ENCODE measurements around the gene CST3.

Gene CST3

DNA sequence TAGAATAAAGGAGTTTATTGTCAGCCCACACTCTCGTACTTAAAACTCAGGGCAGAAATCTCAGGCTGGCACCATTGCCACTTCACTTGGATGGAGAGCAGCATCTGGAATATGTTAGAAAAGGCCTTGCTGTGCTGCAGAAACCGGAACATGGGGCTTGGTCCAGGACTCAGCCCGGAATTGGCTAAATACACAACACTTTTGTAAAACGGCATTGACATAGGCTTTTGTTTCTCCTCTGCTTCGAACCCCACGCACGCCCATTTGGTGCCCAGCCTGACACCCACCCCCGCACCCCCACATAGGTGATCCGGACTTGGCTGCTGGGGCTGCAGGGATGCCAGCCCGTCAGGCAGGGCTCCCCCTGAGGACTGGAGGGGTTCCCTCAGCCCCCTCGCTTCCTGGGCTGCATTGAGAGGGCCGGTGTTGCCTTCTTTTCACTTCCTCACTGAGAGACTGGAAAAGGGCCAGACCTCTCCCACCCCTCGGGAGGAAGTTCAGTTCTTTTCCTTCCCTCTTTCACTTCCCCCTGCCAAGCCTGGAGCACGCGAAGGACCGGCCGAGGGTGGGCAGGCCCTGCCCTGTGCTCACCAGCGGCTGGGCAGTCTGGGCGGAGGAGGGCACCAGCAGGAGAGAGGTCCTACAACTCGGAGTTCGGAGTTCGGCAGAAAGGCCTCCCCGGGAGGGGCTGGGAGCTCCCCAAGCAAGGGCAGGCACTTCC, 17.9 kb upstream of the CST3 start:
- H3K9me3 Mint-ChIP-seq (ENCODE audit: low read depth) = no peaks in the 10 kb centered on the region
- no peak overlapping the region for H3K27ac Mint-ChIP-seq
- H3K27me3 Mint-ChIP-seq = peaks cover 2% of the 10 kb centered on the region
- H3K36me3 Mint-ChIP-seq = no peaks in the 10 kb centered on the region
- no peak overlapping the region for H3K4me3 Mint-ChIP-seq
- no peaks in the 10 kb centered on the region for H3K4me1 Mint-ChIP-seq (ENCODE audit: low read depth)

- H3K4me1 Mint-ChIP-seq (ENCODE audit: low read depth) = no peaks in the 10 kb centered on the region
- H3K4me3 Mint-ChIP-seq = no peak overlapping the region
- no peak overlapping the region for H3K27ac Mint-ChIP-seq
- H3K27me3 Mint-ChIP-seq = peaks cover 2% of the 10 kb centered on the region
- no peaks in the 10 kb centered on the region for H3K36me3 Mint-ChIP-seq
- H3K9me3 Mint-ChIP-seq (ENCODE audit: low read depth) = no peaks in the 10 kb centered on the region
Measured at GRCh38 chr20:23654717-23655116, 17.0 kb upstream of the CST3 start.

DNA sequence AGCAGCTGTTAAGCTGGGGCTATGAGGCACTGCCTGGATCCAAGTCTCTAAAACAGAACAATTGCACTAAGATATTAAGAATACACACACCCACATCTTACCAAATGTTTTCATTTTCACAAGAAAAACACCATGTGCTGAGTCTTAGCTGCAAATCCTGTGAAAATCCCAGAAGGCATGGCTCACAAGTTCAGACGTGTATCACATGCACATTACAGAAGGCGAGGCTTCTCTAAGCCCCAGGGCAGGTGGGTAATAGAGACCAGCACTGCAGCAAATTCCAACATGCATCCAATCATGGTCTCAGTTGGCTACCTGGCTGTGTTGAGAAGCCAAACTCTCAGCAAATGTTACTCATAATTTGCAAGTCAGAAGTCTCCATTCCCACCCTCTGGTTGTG, 16.2 kb upstream of the CST3 start:
- no peaks in the 10 kb centered on the region for H3K4me1 Mint-ChIP-seq (ENCODE audit: low read depth)
- no peak overlapping the region for H3K27ac Mint-ChIP-seq
- peaks cover 2% of the 10 kb centered on the region for H3K27me3 Mint-ChIP-seq

GRCh38 chr20:23653400-23653938, 15.7 kb upstream of the CST3 start:
- no peaks in the 10 kb centered on the region for H3K36me3 Mint-ChIP-seq
- no peak overlapping the region for H3K27ac Mint-ChIP-seq
- H3K4me3 Mint-ChIP-seq = no peak overlapping the region
- H3K27me3 Mint-ChIP-seq = peaks cover 2% of the 10 kb centered on the region
- H3K4me1 Mint-ChIP-seq (ENCODE audit: low read depth) = no peaks in the 10 kb centered on the region
- H3K9me3 Mint-ChIP-seq (ENCODE audit: low read depth) = no peaks in the 10 kb centered on the region

More for the DNA sequence above, 16.2 kb upstream of the CST3 start:
- no peaks in the 10 kb centered on the region for H3K9me3 Mint-ChIP-seq (ENCODE audit: low read depth)
- no peak overlapping the region for H3K4me3 Mint-ChIP-seq
- H3K36me3 Mint-ChIP-seq = no peaks in the 10 kb centered on the region

- Mint-ChIP-seq H3K9me3 (ENCODE audit: low read depth) (no peaks in the 10 kb centered on the region), H3K27me3 (peaks cover 2% of the 10 kb centered on the region), H3K4me1 (ENCODE audit: low read depth) (no peaks in the 10 kb centered on the region), H3K27ac (no peak overlapping the region), H3K36me3 (no peaks in the 10 kb centered on the region), H3K4me3 (no peak overlapping the region)
Measured at GRCh38 chr20:23652926-23653325, 15.2 kb upstream of the CST3 start.

- Mint-ChIP-seq H3K9me3 (ENCODE audit: low read depth) (no peaks in the 10 kb centered on the region), H3K27me3 (peaks cover 2% of the 10 kb centered on the region), H3K27ac (no peak overlapping the region), H3K4me3 (no peak overlapping the region), H3K36me3 (no peaks in the 10 kb centered on the region), H3K4me1 (ENCODE audit: low read depth) (no peaks in the 10 kb centered on the region)
Measured at GRCh38 chr20:23652371-23652770, 14.6 kb upstream of the CST3 start.

DNA sequence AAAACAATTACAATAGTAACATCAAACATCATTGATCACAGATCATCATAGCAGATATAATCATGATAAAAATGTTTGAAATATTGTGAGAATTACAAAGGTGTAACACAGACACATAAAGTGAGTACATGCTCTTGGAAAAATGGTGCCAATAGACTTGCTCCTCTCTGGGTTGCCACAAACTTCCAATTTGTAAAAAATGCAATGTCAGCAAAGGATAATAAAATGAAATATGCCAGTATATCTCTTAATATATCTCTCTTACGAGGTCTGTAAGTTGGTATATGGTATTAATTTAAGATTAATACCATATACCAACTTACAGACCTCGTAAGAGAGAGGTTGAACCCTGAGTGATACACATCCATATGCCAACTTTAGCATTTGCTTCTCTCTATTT, 13.4 kb upstream of the CST3 start:
- peaks cover 2% of the 10 kb centered on the region for H3K27me3 Mint-ChIP-seq
- no peaks in the 10 kb centered on the region for H3K9me3 Mint-ChIP-seq (ENCODE audit: low read depth)
- H3K4me1 Mint-ChIP-seq (ENCODE audit: low read depth) = no peaks in the 10 kb centered on the region
- H3K27ac Mint-ChIP-seq = no peak overlapping the region
- H3K36me3 Mint-ChIP-seq = no peaks in the 10 kb centered on the region
- no peak overlapping the region for H3K4me3 Mint-ChIP-seq

DNA sequence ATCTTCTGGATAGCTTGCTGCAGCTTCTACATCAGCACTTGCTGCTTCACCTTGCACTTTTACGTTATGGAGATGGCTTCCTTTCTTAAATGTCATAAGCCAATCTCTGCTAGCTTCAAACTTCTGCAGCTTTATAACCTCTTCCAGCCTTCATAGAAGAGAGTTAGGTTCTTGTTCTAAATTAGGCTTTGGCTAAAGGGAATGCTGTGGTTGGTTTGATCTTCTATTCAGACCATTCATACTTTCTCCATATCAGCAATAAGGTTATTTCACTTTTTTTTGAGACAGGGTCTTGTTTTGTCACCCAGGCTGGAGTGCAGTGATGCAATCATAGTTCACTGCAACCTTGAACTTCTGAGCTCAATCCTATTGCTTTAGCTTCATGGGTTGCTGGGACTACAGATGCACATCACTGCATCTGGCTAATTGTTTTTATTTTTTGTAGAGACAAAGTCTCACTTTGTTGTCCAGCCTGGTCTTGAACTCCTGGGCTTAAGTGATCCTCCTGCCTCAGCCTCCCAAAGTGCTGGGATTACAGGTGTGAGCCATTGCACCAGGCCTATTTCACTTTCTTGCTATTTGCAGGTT, 12.2 kb upstream of the CST3 start:
- H3K27ac Mint-ChIP-seq = no peak overlapping the region

GRCh38 chr20:23649242-23649641, 11.5 kb upstream of the CST3 start:
- no peak overlapping the region for H3K4me3 Mint-ChIP-seq
- no peaks in the 10 kb centered on the region for H3K36me3 Mint-ChIP-seq
- H3K4me1 Mint-ChIP-seq (ENCODE audit: low read depth) = no peaks in the 10 kb centered on the region
- H3K27ac Mint-ChIP-seq = no peak overlapping the region
- no peaks in the 10 kb centered on the region for H3K27me3 Mint-ChIP-seq
- H3K9me3 Mint-ChIP-seq (ENCODE audit: low read depth) = no peaks in the 10 kb centered on the region

More for the DNA sequence above, 12.2 kb upstream of the CST3 start:
- H3K4me1 Mint-ChIP-seq (ENCODE audit: low read depth) = no peaks in the 10 kb centered on the region
- H3K36me3 Mint-ChIP-seq = no peaks in the 10 kb centered on the region
- H3K27me3 Mint-ChIP-seq = peaks cover under 1% of the 10 kb centered on the region
- no peak overlapping the region for H3K4me3 Mint-ChIP-seq
- no peaks in the 10 kb centered on the region for H3K9me3 Mint-ChIP-seq (ENCODE audit: low read depth)

- H3K36me3 Mint-ChIP-seq = no peaks in the 10 kb centered on the region
- H3K27me3 Mint-ChIP-seq = no peaks in the 10 kb centered on the region
- H3K4me1 Mint-ChIP-seq (ENCODE audit: low read depth) = peaks cover 2% of the 10 kb centered on the region
- no peaks in the 10 kb centered on the region for H3K9me3 Mint-ChIP-seq (ENCODE audit: low read depth)
- no peak overlapping the region for H3K4me3 Mint-ChIP-seq
- no peak overlapping the region for H3K27ac Mint-ChIP-seq
Measured at GRCh38 chr20:23647346-23647745, 9.6 kb upstream of the CST3 start.

DNA sequence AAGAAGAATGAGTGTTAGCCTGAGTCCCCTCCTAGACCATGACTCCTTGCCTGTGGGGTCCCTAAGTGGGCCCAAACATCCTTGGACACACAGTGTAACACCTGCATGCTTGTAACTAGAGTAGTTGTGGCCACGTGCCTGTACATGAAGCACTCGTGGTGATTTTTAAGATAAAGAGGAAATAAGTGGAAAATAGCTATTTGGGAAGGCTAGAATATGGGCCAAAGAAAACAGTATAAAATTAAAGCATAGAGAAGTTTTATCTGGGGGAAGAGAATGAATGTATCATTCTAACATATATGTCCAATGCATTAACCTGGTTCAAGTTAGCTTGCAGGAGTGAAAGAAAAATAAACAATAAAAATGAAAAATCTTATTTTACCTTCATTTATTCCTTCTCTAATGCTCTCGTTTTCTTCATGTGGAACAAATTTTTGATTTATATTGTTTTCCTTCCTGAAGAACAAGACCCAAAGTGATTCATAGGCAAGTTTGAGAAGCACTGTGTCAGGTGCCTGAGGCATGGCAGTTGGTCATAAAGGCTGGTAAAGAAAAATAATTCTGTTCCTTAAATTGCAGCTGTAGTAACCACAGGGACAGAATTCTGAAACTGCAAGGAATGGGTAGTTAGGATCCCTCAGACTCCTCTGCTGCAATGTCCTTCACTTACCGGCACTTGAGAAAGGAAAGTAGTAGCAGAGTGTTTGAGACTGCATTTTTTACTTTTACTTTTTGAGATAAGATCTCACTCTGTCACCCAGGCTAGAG, 8.5 kb upstream of the CST3 start:
- Mint-ChIP-seq H3K27me3 (no peaks in the 10 kb centered on the region), H3K4me3 (no peak overlapping the region), H3K9me3 (ENCODE audit: low read depth) (no peaks in the 10 kb centered on the region), H3K4me1 (ENCODE audit: low read depth) (peaks cover 2% of the 10 kb centered on the region), H3K27ac (no peak overlapping the region), H3K36me3 (no peaks in the 10 kb centered on the region)

DNA sequence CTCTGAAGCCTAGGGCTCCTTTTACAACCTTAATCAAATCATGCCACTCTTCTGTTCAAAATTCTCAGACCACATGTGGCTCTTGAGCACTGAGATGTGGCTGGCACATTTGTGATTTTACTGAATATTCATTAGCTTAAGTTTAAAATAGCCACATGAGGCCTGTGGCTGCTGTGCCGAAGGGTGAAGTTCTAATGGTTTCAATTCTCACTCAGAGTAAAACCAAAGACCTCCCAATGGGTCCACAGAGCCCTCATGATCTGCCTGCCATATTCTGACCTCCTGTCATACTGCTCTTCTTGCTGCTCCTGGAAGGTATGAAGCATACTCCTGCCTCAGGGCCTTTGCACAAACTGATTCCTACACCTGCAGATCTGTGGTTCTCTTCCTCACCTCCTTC, 7.8 kb upstream of the CST3 start:
- Mint-ChIP-seq H3K4me1 (ENCODE audit: low read depth) (peaks cover 2% of the 10 kb centered on the region), H3K36me3 (no peaks in the 10 kb centered on the region), H3K4me3 (no peak overlapping the region), H3K9me3 (ENCODE audit: low read depth) (no peaks in the 10 kb centered on the region), H3K27ac (no peak overlapping the region), H3K27me3 (no peaks in the 10 kb centered on the region)

GRCh38 chr20:23644164-23644563, 6.4 kb upstream of the CST3 start:
- Mint-ChIP-seq H3K36me3 (no peaks in the 10 kb centered on the region), H3K27me3 (peaks cover 5% of the 10 kb centered on the region)

DNA sequence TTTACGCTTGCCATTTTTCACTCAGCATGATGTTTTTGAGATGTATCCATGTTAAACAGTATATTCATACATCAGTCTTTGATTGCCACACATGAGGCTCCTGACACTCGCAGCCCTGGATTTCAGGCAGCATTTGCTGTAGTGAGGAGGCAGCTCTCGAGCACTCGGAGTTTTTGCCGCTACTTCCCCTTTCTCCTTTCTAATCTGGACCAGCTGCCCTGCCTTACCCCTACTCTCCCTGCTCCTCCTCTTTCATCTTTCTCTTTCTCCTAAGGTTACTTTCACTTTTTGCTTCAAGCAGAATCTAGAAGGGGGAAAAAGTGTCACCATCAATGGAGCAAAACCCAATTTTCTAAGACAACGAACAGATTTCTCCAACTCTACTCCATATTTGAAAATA, 5.9 kb upstream of the CST3 start:
- Mint-ChIP-seq H3K36me3 (no peaks in the 10 kb centered on the region), H3K4me3 (no peak overlapping the region), H3K27me3 (peaks cover 5% of the 10 kb centered on the region), H3K27ac (no peak overlapping the region), H3K9me3 (ENCODE audit: low read depth) (no peaks in the 10 kb centered on the region), H3K4me1 (ENCODE audit: low read depth) (peaks cover 2% of the 10 kb centered on the region)

More at GRCh38 chr20:23644164-23644563, 6.4 kb upstream of the CST3 start:
- Mint-ChIP-seq H3K4me3 (no peak overlapping the region), H3K4me1 (ENCODE audit: low read depth) (peaks cover 2% of the 10 kb centered on the region), H3K9me3 (ENCODE audit: low read depth) (no peaks in the 10 kb centered on the region), H3K27ac (no peak overlapping the region)
